GM10266 (cell line): Measurements from ENCODE around the gene BMP8A.

Source experiments
- DNase-seq: peaks from one replicate; pipeline ENCODE4 v3.0.0; 2012; ENCODE audit errors: extremely low spot score
- CTCF ChIP-seq: IDR thresholded peaks from 2 replicates; pipeline ENCODE4 v1.5.1; 2012; ENCODE audit warnings: mild to moderate bottlenecking, low read depth; ENCODE audit not compliant: control insufficient read depth, insufficient read depth; ENCODE audit errors: missing control alignments

Gene BMP8A

GRCh38 chr1:39572379-39573096 lies 81.1 kb downstream of the BMP8A start:
- no peak for DNase-seq
- no peak for TF ChIP-seq CTCF

- DNase-seq, result no peak
- TF ChIP-seq CTCF, result no peak
These were observed 81.6 kb downstream of the BMP8A start for GRCh38 chr1:39573097-39573465.

- no peak for DNase-seq
- TF ChIP-seq CTCF, result no peak
These were observed 82.5 kb downstream of the BMP8A start for GRCh38 chr1:39573736-39574624.

- no peak for TF ChIP-seq CTCF
- DNase-seq, result no peak
These were observed 83.2 kb downstream of the BMP8A start for GRCh38 chr1:39574646-39575045.
